Activated CD8-positive, alpha-beta T cell treated with anti-CD3 and anti-CD28 coated beads for 36 hours (primary cell): ENCODE data around the gene EME1. TPM values are rescaled to one million over a fixed set of nuclear protein-coding genes. Genes with fewer than 3 reads are reported as not detected.

Source experiments
- ATAC-seq: fragments of 200-7000 bp; cut with Tn5 transposase; one replicate; pipeline ENCODE4 v1.10.0; 2021; ENCODE audit warnings: mild to moderate bottlenecking, moderate library complexity
- CTCF ChIA-PET: fragments of 350-600 bp; sonication (Branson Sonifier 250); formaldehyde crosslinking; loops from one replicate; lab custom pipeline; 2021; ENCODE audit warnings: antibody characterized with exemption; lab: Charles Lee
- POLR2A ChIA-PET: fragments of 350-600 bp; sonication (Branson Sonifier 250); formaldehyde crosslinking; loops from one replicate; lab custom pipeline; 2021; ENCODE audit warnings: antibody characterized with exemption; lab: Charles Lee
- DNase-seq: peaks from one replicate; pipeline ENCODE4 v3.0.0-alpha.2; 2020
- H3K27ac Mint-ChIP-seq: one replicate; pipeline ENCODE4 v1.8.0; 2021; ENCODE audit warnings: mild to moderate bottlenecking, mixed read lengths
- H3K27me3 Mint-ChIP-seq: one replicate; pipeline ENCODE4 v1.8.0; 2021; ENCODE audit warnings: mixed read lengths
- H3K36me3 Mint-ChIP-seq: one replicate; pipeline ENCODE4 v1.8.0; 2021; ENCODE audit warnings: low read depth, mixed read lengths
- H3K4me1 Mint-ChIP-seq: one replicate; pipeline ENCODE4 v1.8.0; 2021; ENCODE audit warnings: low read depth, mixed read lengths
- H3K4me3 Mint-ChIP-seq: one replicate; pipeline ENCODE4 v1.8.0; 2021; ENCODE audit warnings: mild to moderate bottlenecking, moderate library complexity, mixed read lengths
- H3K9me3 Mint-ChIP-seq: one replicate; pipeline ENCODE4 v1.8.0; 2021; ENCODE audit warnings: mixed read lengths
- CTCF ChIP-seq: fragments of 200-600 bp; IDR thresholded peaks from one replicate; pipeline ENCODE4 v1.8.0; 2022; ENCODE audit warnings: antibody characterized with exemption, mild to moderate bottlenecking
- intact Hi-C: fragments of 100-400 bp; cut with micrococcal nuclease; formaldehyde crosslinking; loops from one replicate; pipeline ENCODE4 v1.10.0; 2022
- total RNA-seq, 2 experiments: library from RNA; stranded (reverse); gene quantifications; one replicate each; pipeline ENCODE4 v1.2.3, GENCODE V29; 2021

EME1 gene
- total RNA-seq, 2 experiments from 2014 or later, result 48.0 to 48.6 TPM

GRCh38 chr17:50375858-50376538, 3.0 kb downstream of the EME1 start:
- Mint-ChIP-seq H3K4me3 (no peak overlapping the region), H3K27me3 (no peaks in the 10 kb centered on the region), H3K4me1 (peaks cover 18% of the 10 kb centered on the region), H3K9me3 (no peaks in the 10 kb centered on the region), H3K36me3 (peaks cover 55% of the 10 kb centered on the region), H3K27ac (no peak overlapping the region)
- intact Hi-C loops, result no loop called here
- ChIA-PET CTCF (interaction anchor here (1.3 to 6.3 kb wide), 2 partner anchors 14 to 22 kb away, joined by 4 to 46 read pairs; no protein-coding TSS in a partner anchor), POLR2A (interaction anchor here (1.5 to 6.0 kb wide), 3 partner anchors 13 to 22 kb away, joined by 3 to 50 read pairs (median 6); partner anchors contain the start of gene LRRC59)
- TF ChIP-seq CTCF, result no peak
- ATAC-seq, result no peak
- DNase-seq, result no peak

GRCh38 chr17:50379351-50380132, 6.5 kb downstream of the EME1 start:
- H3K27me3 Mint-ChIP-seq, result no peaks in the 10 kb centered on the region
- no peaks in the 10 kb centered on the region for H3K9me3 Mint-ChIP-seq
- H3K36me3 Mint-ChIP-seq, result peaks cover 54% of the 10 kb centered on the region
- CTCF ChIA-PET, result interaction anchor here (1.0 to 1.7 kb wide), 3 partner anchors 16 to 19 kb away, joined by 3 to 9 read pairs (median 3); no protein-coding TSS in a partner anchor
- ATAC-seq, result no peak
- intact Hi-C loops, result no loop called here
- no peak for TF ChIP-seq CTCF
- no peak overlapping the region for H3K27ac Mint-ChIP-seq
- POLR2A ChIA-PET, result interaction anchor here (0.7 to 2.1 kb wide), 4 partner anchors 11 to 18 kb away, joined by 3 to 9 read pairs (median 6); partner anchors contain the start of gene LRRC59
- no peak overlapping the region for H3K4me3 Mint-ChIP-seq
- DNase-seq, result no peak
- H3K4me1 Mint-ChIP-seq, result no peaks in the 10 kb centered on the region

DNA sequence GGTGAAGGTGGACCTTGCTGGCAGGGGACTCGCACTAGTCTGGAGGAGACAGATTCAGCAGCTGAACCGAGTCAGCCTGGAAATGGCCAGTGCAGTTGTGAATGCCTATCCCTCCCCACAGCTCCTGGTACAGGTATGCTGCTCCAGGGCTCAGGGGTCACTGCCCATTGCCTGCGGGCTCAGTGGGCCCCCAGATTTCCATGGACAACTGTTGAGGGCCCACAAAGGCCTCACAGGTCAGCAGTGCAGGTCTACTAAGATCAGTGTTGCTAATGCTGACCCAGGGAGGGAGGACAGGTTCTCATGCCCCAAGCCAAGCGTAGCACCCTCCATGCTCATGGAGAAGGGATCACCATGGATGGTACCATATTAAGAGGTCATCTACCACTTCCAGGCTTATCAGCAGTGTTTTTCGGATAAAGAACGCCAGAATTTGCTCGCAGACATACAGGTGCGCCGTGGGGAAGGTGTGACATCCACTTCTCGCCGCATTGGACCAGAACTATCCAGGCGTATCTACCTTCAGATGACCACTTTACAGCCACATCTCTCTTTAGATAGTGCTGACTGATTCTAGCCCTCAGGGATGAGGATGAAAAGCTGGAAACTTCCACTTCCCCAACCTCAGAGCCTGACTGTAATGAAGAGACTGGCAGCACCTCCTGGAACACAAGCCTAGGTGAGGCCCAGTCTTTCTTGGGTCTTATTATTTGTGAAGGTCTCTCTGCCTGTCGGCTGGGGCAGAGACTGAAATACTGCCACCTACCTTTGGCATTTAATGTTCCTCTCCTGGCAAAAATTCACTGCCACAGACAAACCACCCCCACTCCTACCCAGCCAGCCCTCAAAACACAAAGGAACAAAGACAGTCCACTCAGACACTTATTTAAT, 7.6 kb downstream of the EME1 start:
- no peaks in the 10 kb centered on the region for H3K4me1 Mint-ChIP-seq
- H3K27ac Mint-ChIP-seq, result no peak overlapping the region
- CTCF ChIA-PET, result interaction anchor here (0.8 to 3.5 kb wide), 5 partner anchors 10 to 26 kb away, joined by 3 to 22 read pairs (median 9); partner anchors contain the start of gene LRRC59
- DNase-seq (no peak), ATAC-seq (no peak)
- no peaks in the 10 kb centered on the region for H3K9me3 Mint-ChIP-seq
- H3K4me3 Mint-ChIP-seq, result no peak overlapping the region
- H3K36me3 Mint-ChIP-seq, result peaks cover 57% of the 10 kb centered on the region
- H3K27me3 Mint-ChIP-seq, result no peaks in the 10 kb centered on the region
- POLR2A ChIA-PET, result interaction anchor here (0.6 to 2.1 kb wide), 8 partner anchors 10 to 120 kb away, joined by 3 to 9 read pairs (median 5); partner anchors contain the start of gene LRRC59
- intact Hi-C loops, result no loop called here
- TF ChIP-seq CTCF, result no peak

- intact Hi-C loops, result no loop called here
- Mint-ChIP-seq H3K27ac (no peak overlapping the region), H3K4me1 (no peaks in the 10 kb centered on the region), H3K36me3 (peaks cover 54% of the 10 kb centered on the region), H3K27me3 (no peaks in the 10 kb centered on the region), H3K4me3 (no peak overlapping the region), H3K9me3 (no peaks in the 10 kb centered on the region)
- ChIA-PET CTCF (interaction anchor here (0.8 to 3.5 kb wide), 4 partner anchors 10 to 27 kb away, joined by 3 to 22 read pairs (median 8); partner anchors contain the start of gene LRRC59), POLR2A (interaction anchor here (0.6 to 4.7 kb wide), 9 partner anchors 8 to 120 kb away, joined by 3 to 34 read pairs (median 3); partner anchors contain the start of genes EME1, LRRC59, MRPL27 and RSAD1)
- TF ChIP-seq CTCF, result no peak
- no peak for ATAC-seq
- DNase-seq, result no peak
These were observed 8.3 kb downstream of the EME1 start for GRCh38 chr17:50381260-50381815.
